Endothelial cell of umbilical vein (primary cell): ENCODE data around the gene SRGAP1. TPM values are rescaled to one million over a fixed set of nuclear protein-coding genes. Genes with fewer than 3 reads are reported as not detected.

Source experiments
- BruUV-seq: library from RNA; stranded (reverse); fragments of 400-500 nt; replicated peaks from 2 replicates; lab custom pipeline; 2021; lab: Mats Ljungman, UMichigan
- CTCF ChIA-PET: fragments of 300-600, 350-600 bp; sonication (Branson Sonifier 250); formaldehyde crosslinking; loops from one replicate; lab custom pipeline; 2021; ENCODE audit warnings: antibody characterized with exemption, inconsistent platforms; lab: Charles Lee
- POLR2A ChIA-PET: fragments of 300-600, 350-600 bp; sonication (Branson Sonifier 250); formaldehyde crosslinking; loops from one replicate; lab custom pipeline; 2021; ENCODE audit warnings: antibody characterized with exemption, inconsistent platforms; lab: Charles Lee
- DNase-seq: peaks from one replicate; pipeline ENCODE4 v3.0.0-alpha.2; 2011; ENCODE audit warnings: low read depth, low spot score
- FAIRE-seq: peaks from 2 replicates; lab custom pipeline; 2011; peaks lifted over from hg19 to GRCh38; lab: Jason Lieb, UNC
- H2AFZ ChIP-seq: 2 replicates; pipeline ENCODE4 v1.6.0; 2012; ENCODE audit warnings: low read depth, low read length, control low read depth, inconsistent platforms
- H3K27ac ChIP-seq: 2 replicates; pipeline ENCODE4 v1.5.1; 2011; ENCODE audit warnings: low read depth, mild to moderate bottlenecking, control low read depth, low read length, moderate library complexity; ENCODE audit not compliant: insufficient read depth
- H3K27me3 ChIP-seq, 2 experiments: 2 replicates each; pipeline versions ENCODE4 v1.6.0 to v1.6.1; 2011; ENCODE audit warnings: low read length in 2 of 2, mixed read lengths in 1 of 2; ENCODE audit not compliant: control insufficient read depth in 2 of 2, insufficient read depth in 2 of 2
- H3K36me3 ChIP-seq, 2 experiments: 2 replicates in 1 of 2; 3 replicates in 1 of 2; pipeline ENCODE4 v1.5.1; 2011; ENCODE audit warnings: low read length in 2 of 2, mild to moderate bottlenecking in 1 of 2, moderate library complexity in 1 of 2; ENCODE audit not compliant: control insufficient read depth in 2 of 2, insufficient read depth in 2 of 2; ENCODE audit errors: extremely low read depth in 1 of 2
- H3K4me1 ChIP-seq: 3 replicates; pipeline ENCODE4 v1.5.1; 2011; ENCODE audit warnings: mild to moderate bottlenecking, low read length; ENCODE audit not compliant: control insufficient read depth, insufficient read depth; ENCODE audit errors: extremely low read depth
- H3K4me2 ChIP-seq: 2 replicates; pipeline ENCODE4 v1.6.1; 2011; ENCODE audit warnings: low read length, control low read depth, mixed read lengths; ENCODE audit not compliant: insufficient read depth
- H3K4me3 ChIP-seq, 3 experiments: fragments of 200-600 bp in 1 of 3; sonication (generic), shearing (Covaris generic) in 1 of 3; replicated peaks in 1 of 3; 2 replicates each; pipeline ENCODE4 v1.5.1; 2011 to 2016; ENCODE audit warnings: control low read depth in 3 of 3, low read length in 3 of 3, mild to moderate bottlenecking in 2 of 3, inconsistent platforms in 1 of 3, low read depth in 1 of 3, moderate library complexity in 1 of 3; ENCODE audit not compliant: insufficient read depth in 1 of 3
- H3K79me2 ChIP-seq: 2 replicates; pipeline ENCODE4 v1.6.0; 2012; ENCODE audit warnings: low read length, inconsistent platforms; ENCODE audit not compliant: control insufficient read depth, insufficient read depth
- H3K9ac ChIP-seq: replicated peaks from 2 replicates; pipeline ENCODE3; 2011; ENCODE audit warnings: low read length, control low read depth; ENCODE audit not compliant: insufficient read depth; ENCODE audit errors: extremely low read depth
- H3K9me1 ChIP-seq: replicated peaks from 3 replicates; pipeline ENCODE4 v1.6.0; 2011; ENCODE audit warnings: mild to moderate bottlenecking, low read length; ENCODE audit not compliant: control insufficient read depth, insufficient read depth; ENCODE audit errors: extremely low read depth
- H3K9me3 ChIP-seq: replicated peaks from 2 replicates; pipeline ENCODE4 v1.5.1; 2012; ENCODE audit warnings: low read length, inconsistent platforms; ENCODE audit not compliant: control insufficient read depth, insufficient read depth
- H4K20me1 ChIP-seq: replicated peaks from 2 replicates; pipeline ENCODE3; 2011; ENCODE audit warnings: mild to moderate bottlenecking, low read length; ENCODE audit not compliant: control insufficient read depth, insufficient read depth; ENCODE audit errors: extremely low read depth
- FOS ChIP-seq: IDR thresholded peaks from 2 replicates; pipeline ENCODE4 v1.6.1; 2011; ENCODE audit warnings: mild to moderate bottlenecking, low read length, moderate library complexity, borderline replicate concordance; ENCODE audit not compliant: insufficient read depth
- GATA2 ChIP-seq: IDR thresholded peaks from 2 replicates; pipeline ENCODE4 v1.7.0; 2011; ENCODE audit warnings: low read depth, mild to moderate bottlenecking, moderate library complexity, mixed read lengths, low read length; ENCODE audit not compliant: insufficient read length, insufficient read depth
- JUN ChIP-seq: IDR thresholded peaks from 2 replicates; pipeline ENCODE4 v1.6.1; 2011; ENCODE audit warnings: borderline replicate concordance, low read depth; ENCODE audit not compliant: insufficient read length, insufficient read depth
- MYC ChIP-seq: IDR thresholded peaks from one replicate; pipeline ENCODE4 v1.6.1; 2011; ENCODE audit warnings: mild to moderate bottlenecking, low read depth, low read length
- POLR2A ChIP-seq: IDR thresholded peaks from 2 replicates; pipeline ENCODE4 v1.6.1; 2012; ENCODE audit warnings: low read depth, mild to moderate bottlenecking, control low read depth, low read length
- POLR2AphosphoS5 ChIP-seq: IDR thresholded peaks from 2 replicates; pipeline ENCODE4 v1.6.1; 2012; ENCODE audit warnings: low read depth, mild to moderate bottlenecking, control low read depth, low read length, moderate library complexity; ENCODE audit not compliant: insufficient read depth
- dilution Hi-C: fragments of 300-500 bp; cut with MboI; formaldehyde crosslinking; loops from one replicate; pipeline ENCODE4 v1.15.0; 2019; ENCODE audit warnings: low sequenced_read_pairs; ENCODE audit not compliant: extremely low pct_ligation_motif_present
- intact Hi-C: fragments of 100-400 bp; cut with micrococcal nuclease; formaldehyde crosslinking; loops from one replicate; pipeline ENCODE4 v1.10.0; 2022
- polyA plus RNA-seq, 4 experiments: library from polyadenylated mRNA; depleted of rRNA in 3 of 4; stranded (reverse) in 3 of 4; unstranded in 1 of 4; fragments of >200 nt; gene quantifications; 2 replicates each; pipeline versions ENCODE4 v1.2.1 to v1.2.3, GENCODE V29; 2011 to 2012; ENCODE audit warnings: missing spikeins in 1 of 4
- total RNA-seq: library from RNA; stranded (reverse); gene quantifications from 2 replicates; pipeline ENCODE4 v1.2.3, GENCODE V29; 2021
- TF ChIP-seq, protein P1 (sequence below), 2 donors: IDR thresholded peaks; 1 replicate in 1 of 2; 2 replicates in 1 of 2; pipeline ENCODE4 v1.5.1; 2011; ENCODE audit warnings: low read length in 2 of 2, mild to moderate bottlenecking in 2 of 2, moderate library complexity in 2 of 2, control low read depth in 1 of 2, inconsistent platforms in 1 of 2, low read depth in 1 of 2; ENCODE audit not compliant: insufficient read depth in 1 of 2; ENCODE audit errors: extremely low read depth in 1 of 2

Gene SRGAP1
- total and polyA plus RNA-seq, 2 donors (not counting 3 experiments of a cell fraction or from before 2014, with no cell fraction given): 4.9 to 16.3 TPM

DNA sequence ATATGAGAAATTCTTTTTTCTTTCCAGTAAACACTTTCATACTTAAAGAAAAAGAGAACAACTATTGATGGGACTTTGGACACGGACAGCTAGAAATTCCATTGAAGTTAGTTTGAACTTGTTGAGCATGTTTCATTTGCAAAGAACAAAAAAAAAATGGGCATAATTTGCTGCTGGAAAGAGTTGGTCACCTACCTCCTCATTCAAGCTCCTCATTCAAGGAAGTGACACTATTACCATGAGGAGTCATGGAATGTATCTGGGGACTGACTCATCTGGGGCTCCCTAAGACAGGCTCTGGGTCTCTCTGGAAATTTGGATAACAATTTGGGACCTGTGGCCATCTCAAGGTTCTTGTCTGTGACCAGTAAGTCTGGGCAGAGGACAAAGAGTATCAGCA, 327.2 kb downstream of the SRGAP1 start:
- CTCF ChIA-PET: interaction anchor here (0.9 to 3.1 kb wide), 3 partner anchors 10 to 17 kb away, joined by 3 to 13 read pairs (median 3); no protein-coding TSS in a partner anchor
- POLR2A ChIA-PET: no interaction called here
- Histone ChIP-seq H3K27me3 (no peaks in the 10 kb centered on the region), H2AFZ (no peak overlapping the region), H3K36me3 (no peaks in the 10 kb centered on the region), H3K79me2 (no peaks in the 10 kb centered on the region), H3K4me2 (no peak overlapping the region), H3K27ac (no peak overlapping the region), H3K4me1 (peaks cover 18% of the 10 kb centered on the region), H3K4me3 (no peak overlapping the region), H3K9me3 (no peaks in the 10 kb centered on the region), H3K9me1 (no peaks in the 10 kb centered on the region), H4K20me1 (no peaks in the 10 kb centered on the region), H3K9ac (no peak overlapping the region)
- TF ChIP-seq GATA2 (no peak), MYC (no peak), FOS (peak; percentile 61), JUN (peak; percentile 57), POLR2AphosphoS5 (no peak)
- intact Hi-C loops: no loop called here
- dilution Hi-C loops: no loop called here
- FAIRE-seq (peak; percentile 80), DNase-seq (peak; percentile 45)
- BruUV-seq: no TSS peak

DNA sequence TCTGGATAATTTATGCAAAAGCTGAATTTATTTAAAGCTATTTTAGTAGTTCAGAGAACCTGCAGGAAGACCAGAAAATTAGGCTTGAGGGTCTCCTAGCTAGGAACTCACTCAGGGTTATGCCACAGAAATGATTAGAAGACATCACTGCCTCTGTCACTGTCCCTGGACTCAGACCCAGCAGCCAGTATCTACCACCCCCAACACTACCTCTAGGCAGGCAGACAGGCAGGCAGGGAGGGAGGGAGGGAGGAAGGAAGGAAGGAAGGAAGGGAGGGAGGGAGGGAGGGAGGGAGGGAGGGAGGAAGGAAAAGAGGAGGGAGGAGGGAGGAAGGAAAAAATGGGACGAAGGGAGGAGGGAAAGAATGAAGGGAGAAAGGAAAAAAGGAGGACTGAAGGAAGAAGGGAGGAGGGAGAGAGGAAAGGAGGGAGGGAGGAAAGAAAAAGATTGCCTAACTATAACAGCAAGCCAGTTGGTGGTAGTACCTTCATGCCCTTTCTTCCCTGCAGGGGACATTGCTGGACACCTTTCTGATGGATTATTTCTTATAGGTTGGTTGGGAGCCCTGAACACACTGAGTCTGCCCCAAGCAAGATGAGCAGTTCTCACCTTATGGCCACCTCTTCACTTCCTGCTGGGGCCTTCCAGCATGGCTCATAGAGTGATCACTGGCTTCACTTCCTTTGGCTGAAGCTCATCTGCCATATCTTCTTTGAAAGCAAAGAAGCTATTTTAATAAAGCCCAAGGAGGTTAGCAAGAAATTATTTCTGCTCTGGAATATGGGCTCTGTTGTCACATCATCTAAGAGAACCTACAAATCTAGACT, 327.9 kb downstream of the SRGAP1 start:
- Histone ChIP-seq H3K4me3 (no peak overlapping the region), H3K4me1 (peaks cover 24% of the 10 kb centered on the region), H4K20me1 (no peaks in the 10 kb centered on the region), H3K27ac (no peak overlapping the region), H3K4me2 (no peak overlapping the region), H3K79me2 (no peaks in the 10 kb centered on the region), H3K9ac (no peak overlapping the region), H3K9me1 (no peaks in the 10 kb centered on the region), H3K36me3 (no peaks in the 10 kb centered on the region), H3K9me3 (no peaks in the 10 kb centered on the region), H3K27me3 (no peaks in the 10 kb centered on the region), H2AFZ (peak overlapping the region; percentile 43)
- TF ChIP-seq, protein P1, sequence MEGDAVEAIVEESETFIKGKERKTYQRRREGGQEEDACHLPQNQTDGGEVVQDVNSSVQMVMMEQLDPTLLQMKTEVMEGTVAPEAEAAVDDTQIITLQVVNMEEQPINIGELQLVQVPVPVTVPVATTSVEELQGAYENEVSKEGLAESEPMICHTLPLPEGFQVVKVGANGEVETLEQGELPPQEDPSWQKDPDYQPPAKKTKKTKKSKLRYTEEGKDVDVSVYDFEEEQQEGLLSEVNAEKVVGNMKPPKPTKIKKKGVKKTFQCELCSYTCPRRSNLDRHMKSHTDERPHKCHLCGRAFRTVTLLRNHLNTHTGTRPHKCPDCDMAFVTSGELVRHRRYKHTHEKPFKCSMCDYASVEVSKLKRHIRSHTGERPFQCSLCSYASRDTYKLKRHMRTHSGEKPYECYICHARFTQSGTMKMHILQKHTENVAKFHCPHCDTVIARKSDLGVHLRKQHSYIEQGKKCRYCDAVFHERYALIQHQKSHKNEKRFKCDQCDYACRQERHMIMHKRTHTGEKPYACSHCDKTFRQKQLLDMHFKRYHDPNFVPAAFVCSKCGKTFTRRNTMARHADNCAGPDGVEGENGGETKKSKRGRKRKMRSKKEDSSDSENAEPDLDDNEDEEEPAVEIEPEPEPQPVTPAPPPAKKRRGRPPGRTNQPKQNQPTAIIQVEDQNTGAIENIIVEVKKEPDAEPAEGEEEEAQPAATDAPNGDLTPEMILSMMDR (IDR thresholded peaks at IDR 0.05; ENCODE audit: extremely low read depth in 1 of 2, insufficient read depth in 1 of 2, low read depth in 1 of 2, low read length in 2 of 2): no peak
- no peak for TF ChIP-seq POLR2A
- no peak for TF ChIP-seq MYC
- no peak for TF ChIP-seq JUN
- intact Hi-C loops (no loop called here), dilution Hi-C loops (no loop called here)
- no peak for DNase-seq
- FAIRE-seq: no peak
- POLR2A ChIA-PET: no interaction called here
- no TSS peak for BruUV-seq
- CTCF ChIA-PET: interaction anchor here (0.9 to 3.1 kb wide), 4 partner anchors 9 to 18 kb away, joined by 3 to 13 read pairs (median 3); no protein-coding TSS in a partner anchor
